Central memory CD8-positive, alpha-beta T cell (primary cell): ENCODE measurements around the gene NRP2.

Experiments
- ATAC-seq: fragments of 150-1000 bp; cut with Tn5 transposase; replicated peaks from 2 replicates; pipeline ENCODE4 v1.10.0; 2022; ENCODE audit warnings: mild to moderate bottlenecking, moderate FRiP score, moderate number of reproducible peaks; ENCODE audit not compliant: poor library complexity, severe bottlenecking; ENCODE audit errors: extremely low read depth
- DNase-seq, 2 donors: peaks; one replicate each; pipeline ENCODE4 v3.0.0; 2021; ENCODE audit warnings: low spot score in 2 of 2
- H3K27ac Mint-ChIP-seq: one replicate; pipeline ENCODE4 v1.8.0; 2022; ENCODE audit warnings: low read depth, mild to moderate bottlenecking, moderate library complexity, mixed read lengths
- H3K27me3 Mint-ChIP-seq: one replicate; pipeline ENCODE4 v1.8.0; 2022; ENCODE audit warnings: mixed read lengths
- H3K36me3 Mint-ChIP-seq: one replicate; pipeline ENCODE4 v1.8.0; 2022; ENCODE audit warnings: mild to moderate bottlenecking, moderate library complexity, mixed read lengths; ENCODE audit not compliant: insufficient read depth
- H3K4me1 Mint-ChIP-seq: one replicate; pipeline ENCODE4 v1.8.0; 2022; ENCODE audit warnings: mixed read lengths
- H3K4me3 Mint-ChIP-seq: one replicate; pipeline ENCODE4 v1.8.0; 2022; ENCODE audit warnings: mild to moderate bottlenecking, moderate library complexity, mixed read lengths
- H3K9me3 Mint-ChIP-seq: one replicate; pipeline ENCODE4 v1.8.0; 2022; ENCODE audit warnings: mixed read lengths

Gene NRP2

GRCh38 chr2:205771666-205772065 is 89.4 kb downstream of the NRP2 start:
- Mint-ChIP-seq H3K9me3 (no peaks in the 10 kb centered on the region), H3K27me3 (peaks cover 54% of the 10 kb centered on the region), H3K4me1 (peaks cover 4% of the 10 kb centered on the region), H3K4me3 (no peak overlapping the region), H3K27ac (no peak overlapping the region), H3K36me3 (no peaks in the 10 kb centered on the region)
- DNase-seq (no peak), ATAC-seq (no peak)

DNA sequence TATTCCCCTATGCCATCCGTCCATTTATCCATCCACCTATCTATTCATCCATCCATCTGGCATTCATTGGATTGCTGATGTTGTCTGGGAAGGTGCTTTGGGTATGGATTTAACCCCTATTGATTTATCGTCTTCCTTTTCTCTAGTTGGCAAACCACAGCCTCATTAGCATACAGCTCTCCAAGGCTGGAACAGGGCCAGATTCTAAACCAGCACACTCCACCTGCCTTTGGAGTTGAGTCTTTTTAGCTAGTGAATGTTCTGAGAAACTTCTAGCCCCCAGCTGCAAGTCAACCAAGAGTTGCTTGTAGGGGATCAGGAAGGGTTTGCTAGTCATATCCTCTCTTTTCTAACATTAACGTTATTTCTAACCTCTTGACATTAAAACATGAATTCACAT is 90.7 kb downstream of the NRP2 start:
- H3K36me3 Mint-ChIP-seq, result no peaks in the 10 kb centered on the region

GRCh38 chr2:205773989-205774388 is 91.7 kb downstream of the NRP2 start:
- Mint-ChIP-seq H3K9me3 (no peaks in the 10 kb centered on the region), H3K4me3 (no peak overlapping the region), H3K4me1 (no peaks in the 10 kb centered on the region), H3K27ac (no peak overlapping the region), H3K36me3 (no peaks in the 10 kb centered on the region), H3K27me3 (peaks cover 49% of the 10 kb centered on the region)
- ATAC-seq (no peak), DNase-seq (no peak)

More for the DNA sequence above, 90.7 kb downstream of the NRP2 start:
- DNase-seq, result no peak
- H3K4me1 Mint-ChIP-seq, result no peaks in the 10 kb centered on the region
- no peak overlapping the region for H3K27ac Mint-ChIP-seq
- no peak for ATAC-seq
- no peak overlapping the region for H3K4me3 Mint-ChIP-seq
- no peaks in the 10 kb centered on the region for H3K9me3 Mint-ChIP-seq
- H3K27me3 Mint-ChIP-seq, result peaks cover 52% of the 10 kb centered on the region

GRCh38 chr2:205775097-205775877 is 93.0 kb downstream of the NRP2 start:
- no peak overlapping the region for H3K4me3 Mint-ChIP-seq
- H3K9me3 Mint-ChIP-seq, result no peaks in the 10 kb centered on the region
- H3K27ac Mint-ChIP-seq, result no peak overlapping the region
- no peak for DNase-seq
- peaks cover 49% of the 10 kb centered on the region for H3K27me3 Mint-ChIP-seq
- no peak for ATAC-seq
- H3K4me1 Mint-ChIP-seq, result no peaks in the 10 kb centered on the region
- H3K36me3 Mint-ChIP-seq, result no peaks in the 10 kb centered on the region

DNA sequence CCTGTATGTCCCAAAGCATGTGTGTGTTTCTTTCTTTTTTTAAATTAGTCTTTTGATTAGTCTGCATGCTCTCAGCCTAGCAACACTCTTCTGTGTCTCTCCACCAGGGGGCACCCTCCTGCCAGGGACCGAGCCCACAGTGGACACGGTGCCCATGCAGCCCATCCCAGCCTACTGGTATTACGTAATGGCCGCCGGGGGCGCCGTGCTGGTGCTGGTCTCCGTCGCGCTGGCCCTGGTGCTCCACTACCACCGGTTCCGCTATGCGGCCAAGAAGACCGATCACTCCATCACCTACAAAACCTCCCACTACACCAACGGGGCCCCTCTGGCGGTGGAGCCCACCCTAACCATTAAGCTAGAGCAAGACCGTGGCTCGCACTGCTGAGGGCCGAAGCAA is 93.8 kb downstream of the NRP2 start:
- Mint-ChIP-seq H3K27ac (no peak overlapping the region), H3K4me3 (no peak overlapping the region), H3K27me3 (peaks cover 49% of the 10 kb centered on the region), H3K36me3 (no peaks in the 10 kb centered on the region), H3K9me3 (no peaks in the 10 kb centered on the region), H3K4me1 (no peaks in the 10 kb centered on the region)
- no peak for DNase-seq
- no peak for ATAC-seq

GRCh38 chr2:205776720-205777119 is 94.4 kb downstream of the NRP2 start:
- H3K36me3 Mint-ChIP-seq, result no peaks in the 10 kb centered on the region
- H3K27me3 Mint-ChIP-seq, result peaks cover 49% of the 10 kb centered on the region
- no peak overlapping the region for H3K27ac Mint-ChIP-seq
- ATAC-seq (no peak), DNase-seq (no peak)
- H3K4me3 Mint-ChIP-seq, result no peak overlapping the region
- no peaks in the 10 kb centered on the region for H3K9me3 Mint-ChIP-seq
- H3K4me1 Mint-ChIP-seq, result no peaks in the 10 kb centered on the region

DNA sequence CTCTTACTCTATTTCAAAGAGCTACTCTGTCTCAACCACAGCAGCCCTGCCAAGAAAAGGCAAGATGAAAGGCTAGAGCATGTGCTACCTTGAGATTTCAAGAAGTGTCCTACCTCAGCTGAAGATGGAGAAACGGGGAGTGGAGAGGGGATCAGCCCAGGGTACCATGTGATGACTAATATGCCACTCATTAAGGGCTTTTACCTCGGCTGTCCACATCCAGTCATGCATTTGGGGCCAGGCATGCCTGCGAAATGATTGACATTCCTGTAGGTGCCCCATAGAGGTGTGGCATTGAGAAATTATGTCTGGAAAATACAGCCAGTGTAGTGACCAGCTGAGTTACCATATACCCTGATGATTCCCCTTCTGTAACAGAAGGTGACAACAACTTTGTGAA is 96.1 kb downstream of the NRP2 start:
- no peak overlapping the region for H3K27ac Mint-ChIP-seq
- no peaks in the 10 kb centered on the region for H3K36me3 Mint-ChIP-seq
- DNase-seq (no peak), ATAC-seq (no peak)
- no peaks in the 10 kb centered on the region for H3K4me1 Mint-ChIP-seq
- H3K9me3 Mint-ChIP-seq, result no peaks in the 10 kb centered on the region
- H3K27me3 Mint-ChIP-seq, result peaks cover 37% of the 10 kb centered on the region
- no peak overlapping the region for H3K4me3 Mint-ChIP-seq

GRCh38 chr2:205780645-205781044 is 98.3 kb downstream of the NRP2 start:
- Mint-ChIP-seq H3K36me3 (no peaks in the 10 kb centered on the region), H3K27ac (no peak overlapping the region), H3K27me3 (peaks cover 33% of the 10 kb centered on the region), H3K4me3 (no peak overlapping the region), H3K4me1 (no peaks in the 10 kb centered on the region), H3K9me3 (no peaks in the 10 kb centered on the region)
- DNase-seq, result no peak
- no peak for ATAC-seq

DNA sequence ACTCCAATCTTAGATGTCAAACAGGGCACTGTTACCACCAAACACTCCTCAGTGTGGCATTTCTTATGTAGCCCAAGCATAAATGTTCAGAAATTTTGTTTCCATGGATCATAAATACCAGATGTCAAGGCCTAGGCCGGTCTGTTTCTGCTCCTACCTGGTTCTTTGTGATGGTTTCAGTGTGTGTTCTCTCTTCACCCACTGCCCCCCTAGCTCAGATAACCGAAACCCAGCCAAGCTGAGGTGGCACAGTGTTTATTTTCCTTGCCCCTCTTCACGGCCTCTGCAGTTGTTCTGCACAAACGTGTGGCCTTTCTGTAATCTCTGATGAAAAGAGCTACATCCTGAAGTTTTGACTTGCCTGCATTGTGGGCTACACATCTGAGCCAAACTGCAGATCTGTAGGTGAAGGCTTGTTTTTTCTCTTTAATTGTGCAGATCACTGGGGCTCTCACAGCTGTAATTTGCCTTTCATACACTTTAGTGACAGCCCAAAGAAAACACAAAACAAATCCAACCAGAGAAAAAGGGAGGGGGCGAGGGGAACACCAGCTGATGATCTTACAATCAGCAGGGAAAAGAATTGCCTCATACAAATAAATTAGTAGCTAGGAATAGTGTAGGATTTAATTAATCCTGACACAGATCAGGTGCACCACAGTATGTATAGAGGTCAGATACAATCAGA is 99.1 kb downstream of the NRP2 start:
- Mint-ChIP-seq H3K27ac (no peak overlapping the region), H3K27me3 (peaks cover 28% of the 10 kb centered on the region), H3K9me3 (no peaks in the 10 kb centered on the region), H3K4me3 (no peak overlapping the region), H3K4me1 (no peaks in the 10 kb centered on the region), H3K36me3 (no peaks in the 10 kb centered on the region)
- ATAC-seq (no peak), DNase-seq (no peak)

- no peaks in the 10 kb centered on the region for H3K4me1 Mint-ChIP-seq
- no peak overlapping the region for H3K4me3 Mint-ChIP-seq
- H3K27ac Mint-ChIP-seq, result no peak overlapping the region
- ATAC-seq (no peak), DNase-seq (no peak)
- H3K9me3 Mint-ChIP-seq, result no peaks in the 10 kb centered on the region
- no peaks in the 10 kb centered on the region for H3K36me3 Mint-ChIP-seq
- H3K27me3 Mint-ChIP-seq, result peaks cover 23% of the 10 kb centered on the region
Measured at GRCh38 chr2:205782941-205783340, 100.6 kb downstream of the NRP2 start.

- Mint-ChIP-seq H3K9me3 (no peaks in the 10 kb centered on the region), H3K4me3 (no peak overlapping the region), H3K4me1 (no peaks in the 10 kb centered on the region), H3K36me3 (no peaks in the 10 kb centered on the region), H3K27me3 (peaks cover 28% of the 10 kb centered on the region), H3K27ac (no peak overlapping the region)
- no peak for ATAC-seq
- no peak for DNase-seq
Measured at GRCh38 chr2:205783872-205784499, 101.7 kb downstream of the NRP2 start.

DNA sequence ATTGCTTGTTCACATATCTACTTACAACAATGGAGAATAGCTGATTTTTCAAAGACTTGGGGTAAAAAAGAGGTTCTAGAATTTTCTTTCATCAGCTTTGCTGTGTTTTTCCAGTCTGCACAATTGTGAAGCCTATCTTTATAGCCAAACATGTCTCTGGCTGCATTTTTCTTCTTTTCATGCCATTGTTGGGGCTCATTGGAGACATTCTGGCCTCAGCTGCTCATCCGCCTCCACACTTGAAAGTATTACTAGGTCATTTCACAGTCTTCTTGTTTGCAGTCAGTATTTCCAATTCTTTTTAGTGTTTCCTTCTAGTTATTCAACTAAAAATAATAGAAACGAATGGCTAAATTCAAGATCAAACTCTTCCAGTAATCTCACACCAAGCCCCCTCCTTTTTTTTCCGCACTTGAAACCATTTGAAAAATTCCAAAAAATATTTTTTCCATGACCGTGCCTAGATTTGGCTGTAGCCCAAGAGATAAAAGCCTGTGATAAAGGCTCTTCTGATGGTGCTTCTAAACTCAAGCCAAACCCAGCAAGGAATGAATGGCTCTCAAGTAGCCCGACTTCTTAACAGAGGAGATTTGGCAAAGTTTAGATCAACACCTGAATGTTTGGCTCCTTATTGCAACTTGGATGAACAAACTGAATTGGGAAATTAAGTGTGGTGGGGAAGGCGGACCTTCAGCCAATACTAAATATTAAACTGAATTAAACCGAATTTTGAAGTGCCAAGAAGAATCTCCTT is 103.4 kb downstream of the NRP2 start:
- H3K27ac Mint-ChIP-seq, result no peak overlapping the region
- H3K27me3 Mint-ChIP-seq, result peaks cover 45% of the 10 kb centered on the region
- ATAC-seq (no peak), DNase-seq (no peak)
- H3K4me1 Mint-ChIP-seq, result no peaks in the 10 kb centered on the region
- H3K9me3 Mint-ChIP-seq, result no peaks in the 10 kb centered on the region
- H3K4me3 Mint-ChIP-seq, result no peak overlapping the region
- H3K36me3 Mint-ChIP-seq, result no peaks in the 10 kb centered on the region
